Measurements from ENCODE around the gene NRXN3.

Gene NRXN3

DNA sequence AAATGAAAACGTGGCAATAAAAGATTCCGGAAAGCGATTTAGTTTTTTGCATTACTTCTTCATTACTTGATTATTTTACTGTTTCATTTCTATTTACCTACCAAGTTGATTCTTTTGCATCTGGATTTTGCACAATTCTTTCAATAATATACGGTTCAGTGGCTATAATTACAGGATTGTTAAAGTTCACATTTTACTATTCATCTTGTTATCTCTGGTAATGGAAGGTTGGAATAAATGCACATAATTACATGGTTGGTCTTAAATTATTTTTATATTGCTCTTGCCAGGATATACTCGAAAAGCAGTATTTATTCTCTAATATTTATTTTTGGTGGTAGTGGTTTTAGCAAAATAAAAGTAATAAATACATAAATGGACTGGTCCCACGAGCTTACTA lies 1203.3 kb downstream of the NRXN3 start:
- DNase-seq, result no peak
- Mint-ChIP-seq H3K27ac (no peak overlapping the region), H3K9me3 (no peaks in the 10 kb centered on the region), H3K4me3 (no peak overlapping the region), H3K4me1 (peaks cover 14% of the 10 kb centered on the region), H3K36me3 (ENCODE audit: low read depth) (no peaks in the 10 kb centered on the region), H3K27me3 (ENCODE audit: low read depth, poor library complexity) (peaks cover 3% of the 10 kb centered on the region)
- TF ChIP-seq, protein P1, sequence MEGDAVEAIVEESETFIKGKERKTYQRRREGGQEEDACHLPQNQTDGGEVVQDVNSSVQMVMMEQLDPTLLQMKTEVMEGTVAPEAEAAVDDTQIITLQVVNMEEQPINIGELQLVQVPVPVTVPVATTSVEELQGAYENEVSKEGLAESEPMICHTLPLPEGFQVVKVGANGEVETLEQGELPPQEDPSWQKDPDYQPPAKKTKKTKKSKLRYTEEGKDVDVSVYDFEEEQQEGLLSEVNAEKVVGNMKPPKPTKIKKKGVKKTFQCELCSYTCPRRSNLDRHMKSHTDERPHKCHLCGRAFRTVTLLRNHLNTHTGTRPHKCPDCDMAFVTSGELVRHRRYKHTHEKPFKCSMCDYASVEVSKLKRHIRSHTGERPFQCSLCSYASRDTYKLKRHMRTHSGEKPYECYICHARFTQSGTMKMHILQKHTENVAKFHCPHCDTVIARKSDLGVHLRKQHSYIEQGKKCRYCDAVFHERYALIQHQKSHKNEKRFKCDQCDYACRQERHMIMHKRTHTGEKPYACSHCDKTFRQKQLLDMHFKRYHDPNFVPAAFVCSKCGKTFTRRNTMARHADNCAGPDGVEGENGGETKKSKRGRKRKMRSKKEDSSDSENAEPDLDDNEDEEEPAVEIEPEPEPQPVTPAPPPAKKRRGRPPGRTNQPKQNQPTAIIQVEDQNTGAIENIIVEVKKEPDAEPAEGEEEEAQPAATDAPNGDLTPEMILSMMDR (IDR thresholded peaks at IDR 0.05), result no peak

- DNase-seq, result peak; percentile 15
- H3K36me3 Mint-ChIP-seq (ENCODE audit: low read depth), result no peaks in the 10 kb centered on the region
- peak overlapping the region; percentile 20 for H3K27ac Mint-ChIP-seq
- peak overlapping the region; percentile 31 for H3K4me3 Mint-ChIP-seq
- H3K4me1 Mint-ChIP-seq, result peaks cover 14% of the 10 kb centered on the region
- peaks cover 3% of the 10 kb centered on the region for H3K27me3 Mint-ChIP-seq (ENCODE audit: low read depth, poor library complexity)
- no peaks in the 10 kb centered on the region for H3K9me3 Mint-ChIP-seq
- TF ChIP-seq, protein P1 (IDR thresholded peaks at IDR 0.05), result no peak
Observed at GRCh38 chr14:79375356-79375755, 1205.2 kb downstream of the NRXN3 start.

DNA sequence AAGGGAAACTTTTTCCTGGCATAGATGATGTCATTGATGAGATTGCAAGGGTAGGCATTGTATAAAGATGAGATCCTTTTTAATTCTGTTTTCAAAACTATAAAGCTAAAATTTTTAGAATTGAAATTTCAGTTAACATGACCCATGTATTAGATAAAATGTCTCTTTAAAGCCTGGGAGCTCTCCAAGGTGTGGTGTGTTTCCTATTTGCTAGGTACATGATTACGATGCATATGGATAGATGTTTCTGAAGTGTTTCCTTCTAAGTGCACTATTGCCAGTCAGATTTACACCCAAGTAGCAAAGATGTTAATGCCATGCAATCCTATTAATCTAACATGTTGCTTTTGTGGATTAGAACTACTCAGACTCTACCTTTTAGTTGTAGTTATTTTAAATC lies 1206.4 kb downstream of the NRXN3 start:
- Mint-ChIP-seq H3K27ac (no peak overlapping the region), H3K9me3 (no peaks in the 10 kb centered on the region), H3K27me3 (ENCODE audit: low read depth, poor library complexity) (peaks cover 3% of the 10 kb centered on the region), H3K4me1 (peaks cover 14% of the 10 kb centered on the region), H3K4me3 (no peak overlapping the region), H3K36me3 (ENCODE audit: low read depth) (no peaks in the 10 kb centered on the region)
- TF ChIP-seq, protein P1 (IDR thresholded peaks at IDR 0.05), result no peak
- no peak for DNase-seq

- H3K4me1 Mint-ChIP-seq, result peaks cover 14% of the 10 kb centered on the region
- TF ChIP-seq, protein P1 (IDR thresholded peaks at IDR 0.05), result no peak
- H3K27ac Mint-ChIP-seq, result no peak overlapping the region
- peaks cover 6% of the 10 kb centered on the region for H3K27me3 Mint-ChIP-seq (ENCODE audit: low read depth, poor library complexity)
- H3K4me3 Mint-ChIP-seq, result no peak overlapping the region
- H3K36me3 Mint-ChIP-seq (ENCODE audit: low read depth), result no peaks in the 10 kb centered on the region
- DNase-seq, result no peak
- no peaks in the 10 kb centered on the region for H3K9me3 Mint-ChIP-seq
Observed at GRCh38 chr14:79378020-79378419, 1207.8 kb downstream of the NRXN3 start.

DNA sequence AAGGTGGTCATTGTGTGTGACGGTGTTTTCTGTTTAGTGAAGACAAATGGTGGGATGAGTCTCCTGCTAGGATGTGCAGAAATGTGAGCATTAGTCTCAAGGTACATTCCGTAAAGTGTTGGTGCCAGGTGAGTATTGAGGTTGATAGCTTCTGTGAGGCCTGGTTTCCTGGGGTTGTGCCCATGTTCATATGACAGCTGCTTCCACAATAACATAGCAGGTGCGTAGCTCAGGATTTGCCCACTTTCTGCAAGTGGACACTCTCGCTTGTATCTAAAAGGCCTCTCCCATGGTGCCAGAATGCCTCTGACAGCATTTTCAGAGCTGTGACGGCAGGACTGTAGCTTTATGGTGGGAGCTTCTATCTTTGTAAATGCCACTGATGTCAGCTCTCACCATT lies 1209.1 kb downstream of the NRXN3 start:
- Mint-ChIP-seq H3K27ac (no peak overlapping the region), H3K9me3 (no peaks in the 10 kb centered on the region), H3K27me3 (ENCODE audit: low read depth, poor library complexity) (peaks cover 6% of the 10 kb centered on the region), H3K36me3 (ENCODE audit: low read depth) (no peaks in the 10 kb centered on the region), H3K4me1 (peaks cover 22% of the 10 kb centered on the region), H3K4me3 (no peak overlapping the region)
- TF ChIP-seq, protein P1 (IDR thresholded peaks at IDR 0.05), result no peak
- no peak for DNase-seq

DNA sequence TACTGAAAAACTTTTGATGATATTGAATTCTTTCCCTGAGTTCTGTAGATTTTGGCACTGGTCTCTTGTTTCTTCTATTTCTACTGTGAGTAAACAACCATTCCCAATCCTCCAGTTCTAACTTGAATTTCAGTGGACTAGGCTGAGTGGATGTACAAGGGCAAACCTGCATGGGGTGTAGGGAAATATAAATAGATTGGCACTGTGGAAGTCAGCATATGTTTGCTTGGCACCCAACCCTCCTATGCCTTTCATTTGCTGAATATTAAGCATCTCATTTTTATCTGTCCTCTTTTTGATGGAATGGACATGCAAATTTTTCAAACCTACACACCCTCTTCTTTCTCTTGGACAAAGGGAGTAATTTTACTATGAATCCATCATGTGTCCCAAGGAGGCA lies 1212.9 kb downstream of the NRXN3 start:
- DNase-seq, result no peak
- Mint-ChIP-seq H3K27ac (no peak overlapping the region), H3K9me3 (peaks cover 12% of the 10 kb centered on the region), H3K27me3 (ENCODE audit: low read depth, poor library complexity) (peaks cover 4% of the 10 kb centered on the region), H3K36me3 (ENCODE audit: low read depth) (peaks cover 12% of the 10 kb centered on the region), H3K4me1 (peaks cover 9% of the 10 kb centered on the region), H3K4me3 (no peak overlapping the region)
- TF ChIP-seq, protein P1 (IDR thresholded peaks at IDR 0.05), result no peak

Measured in nephron progenitor cell (in vitro differentiated cells).